ENCODE results near the gene NTNG1. TPM values are rescaled to one million over a fixed set of nuclear protein-coding genes. Genes with fewer than 3 reads are reported as not detected.
A peak's percentile ranks its signal among the peaks of the same experiment; 100 is the strongest.
"Not testable (repeated sequence)": the region's sequence is repeated elsewhere in the genome, so short reads cannot be mapped to it uniquely, and the experiment has no call there.

NTNG1 gene
- total RNA-seq, 1 donor from 2014 or later: 25.8 TPM

GRCh38 chr1:107153014-107153413 lies 12.2 kb downstream of the NTNG1 start:
- TF ChIP-seq, protein P1, sequence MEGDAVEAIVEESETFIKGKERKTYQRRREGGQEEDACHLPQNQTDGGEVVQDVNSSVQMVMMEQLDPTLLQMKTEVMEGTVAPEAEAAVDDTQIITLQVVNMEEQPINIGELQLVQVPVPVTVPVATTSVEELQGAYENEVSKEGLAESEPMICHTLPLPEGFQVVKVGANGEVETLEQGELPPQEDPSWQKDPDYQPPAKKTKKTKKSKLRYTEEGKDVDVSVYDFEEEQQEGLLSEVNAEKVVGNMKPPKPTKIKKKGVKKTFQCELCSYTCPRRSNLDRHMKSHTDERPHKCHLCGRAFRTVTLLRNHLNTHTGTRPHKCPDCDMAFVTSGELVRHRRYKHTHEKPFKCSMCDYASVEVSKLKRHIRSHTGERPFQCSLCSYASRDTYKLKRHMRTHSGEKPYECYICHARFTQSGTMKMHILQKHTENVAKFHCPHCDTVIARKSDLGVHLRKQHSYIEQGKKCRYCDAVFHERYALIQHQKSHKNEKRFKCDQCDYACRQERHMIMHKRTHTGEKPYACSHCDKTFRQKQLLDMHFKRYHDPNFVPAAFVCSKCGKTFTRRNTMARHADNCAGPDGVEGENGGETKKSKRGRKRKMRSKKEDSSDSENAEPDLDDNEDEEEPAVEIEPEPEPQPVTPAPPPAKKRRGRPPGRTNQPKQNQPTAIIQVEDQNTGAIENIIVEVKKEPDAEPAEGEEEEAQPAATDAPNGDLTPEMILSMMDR (conservative IDR thresholded peaks at IDR 0.05; ENCODE audit: low read depth, low read length): peak; percentile 51
- no peak for DNase-seq (ENCODE audit: low read depth)

DNA sequence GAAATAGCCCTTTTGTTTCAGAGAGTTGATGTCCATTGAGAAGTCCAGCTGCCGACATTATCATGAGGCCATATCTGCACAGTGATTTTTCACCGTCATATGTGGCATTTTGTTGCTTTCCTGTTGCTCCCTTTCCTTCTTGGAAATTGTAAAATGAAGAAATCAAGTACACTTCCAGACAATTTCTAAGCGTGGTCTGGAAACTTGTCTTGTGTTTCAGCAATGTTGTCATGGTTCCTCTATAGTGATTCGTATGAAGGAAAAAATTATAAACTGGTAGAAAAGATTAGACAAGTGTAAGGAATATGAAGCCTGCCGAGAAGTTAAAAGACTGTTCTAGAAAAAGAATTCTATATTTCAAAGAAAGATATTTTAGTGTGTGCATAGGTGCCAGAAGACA lies 17.7 kb downstream of the NTNG1 start:
- TF ChIP-seq, protein P1 (conservative IDR thresholded peaks at IDR 0.05; ENCODE audit: low read depth, low read length): no peak
- no peak for DNase-seq (ENCODE audit: low read depth)
- no peak overlapping the region for H3K4me3 ChIP-seq (ENCODE audit: low read depth, low read length)

More at GRCh38 chr1:107153014-107153413, 12.2 kb downstream of the NTNG1 start:
- H3K4me3 ChIP-seq (ENCODE audit: low read depth, low read length): no peak overlapping the region

DNA sequence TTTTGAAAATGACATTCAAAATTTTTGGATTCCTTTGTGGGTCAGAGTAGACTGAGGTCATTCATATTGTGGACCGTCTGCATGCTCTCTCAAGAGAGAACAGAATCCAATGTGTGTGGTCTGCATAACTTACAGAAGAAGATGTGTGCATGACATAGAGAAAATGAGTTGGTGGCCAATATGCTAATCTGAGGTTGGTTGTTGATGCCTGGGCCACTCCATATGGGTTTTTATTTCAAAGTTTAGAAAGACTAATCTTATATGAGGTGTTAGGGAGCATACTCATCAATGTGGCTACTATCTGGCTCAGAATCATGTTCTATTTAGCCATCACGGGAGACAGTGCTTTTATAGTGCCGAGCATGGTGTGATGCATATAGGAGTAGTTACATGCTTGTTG lies 18.2 kb downstream of the NTNG1 start:
- DNase-seq (ENCODE audit: low read depth): no peak
- TF ChIP-seq, protein P1 (conservative IDR thresholded peaks at IDR 0.05; ENCODE audit: low read depth, low read length): no peak
- H3K4me3 ChIP-seq (ENCODE audit: low read depth, low read length): no peak overlapping the region

GRCh38 chr1:107162745-107163144 lies 21.9 kb downstream of the NTNG1 start:
- TF ChIP-seq, protein P1 (conservative IDR thresholded peaks at IDR 0.05; ENCODE audit: low read depth, low read length): no peak
- no peak for DNase-seq (ENCODE audit: low read depth)
- H3K4me3 ChIP-seq (ENCODE audit: low read depth, low read length): no peak overlapping the region

DNA sequence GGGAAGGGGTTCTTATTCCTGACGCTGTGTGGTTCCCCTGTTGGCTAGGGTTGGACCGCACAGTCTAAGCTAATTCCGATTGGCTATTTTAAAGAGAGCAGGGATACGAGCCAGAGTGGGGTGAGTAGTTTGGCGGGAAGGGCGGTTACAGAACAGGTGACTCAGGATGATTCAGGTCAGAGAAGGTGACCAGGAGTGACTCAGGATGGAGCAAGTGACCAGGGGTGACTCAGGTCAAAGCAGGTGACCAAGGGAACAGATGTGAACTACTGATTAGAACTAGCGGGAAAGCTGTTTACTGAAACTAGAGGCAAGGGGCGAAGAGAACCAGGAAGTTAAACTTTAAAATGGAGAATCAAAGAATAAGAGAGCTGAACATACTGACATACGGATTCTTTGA lies 24.1 kb downstream of the NTNG1 start:
- not testable (repeated sequence) for DNase-seq (ENCODE audit: low read depth); H3K4me3 ChIP-seq (ENCODE audit: low read depth, low read length)

DNA sequence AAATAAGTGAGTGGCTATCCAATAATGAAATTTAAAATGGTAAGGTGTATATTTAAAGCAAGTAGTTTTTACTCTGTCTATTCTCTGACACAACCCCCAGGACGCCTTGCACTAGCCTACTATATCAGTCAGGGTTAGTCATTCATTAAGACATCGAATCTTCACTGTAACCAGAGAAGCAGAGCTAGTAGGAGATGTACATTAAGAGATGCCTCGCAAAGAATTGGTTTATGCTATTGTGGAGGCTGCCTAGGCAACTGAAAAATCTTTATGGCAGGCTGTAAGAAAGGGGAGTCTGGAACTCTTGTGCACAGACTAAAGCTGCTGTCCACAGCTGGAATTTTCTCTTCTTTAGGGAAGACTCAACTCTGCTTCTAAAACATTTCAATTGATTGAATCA lies 28.8 kb downstream of the NTNG1 start:
- no peak overlapping the region for H3K4me3 ChIP-seq (ENCODE audit: low read depth, low read length)
- no peak for DNase-seq (ENCODE audit: low read depth)
- TF ChIP-seq, protein P1 (conservative IDR thresholded peaks at IDR 0.05; ENCODE audit: low read depth, low read length): no peak

DNA sequence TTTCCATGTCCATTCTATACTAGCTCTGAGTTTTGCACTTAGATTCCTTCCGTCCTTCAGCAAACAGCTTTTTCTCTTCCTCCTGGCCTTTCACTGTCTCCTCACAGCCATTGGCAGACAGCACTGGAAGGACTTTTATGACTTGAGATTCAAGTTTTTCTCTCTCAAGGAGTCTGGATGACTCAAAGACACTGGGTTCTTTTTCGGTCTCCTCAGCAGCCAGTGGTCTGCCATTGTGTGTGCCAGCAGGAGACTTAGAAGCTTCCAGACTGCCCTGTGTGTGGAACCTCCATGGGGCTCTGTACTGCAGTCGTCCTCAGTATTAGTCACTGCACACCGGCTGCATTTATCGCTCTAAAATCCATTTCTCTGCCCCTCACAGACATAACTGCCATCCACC lies 30.5 kb downstream of the NTNG1 start:
- no peak for DNase-seq (ENCODE audit: low read depth)
- TF ChIP-seq, protein P1 (conservative IDR thresholded peaks at IDR 0.05; ENCODE audit: low read depth, low read length): no peak
- no peak overlapping the region for H3K4me3 ChIP-seq (ENCODE audit: low read depth, low read length)

Data from epithelial cell of proximal tubule (primary cell).